NCI-H524 treated with DMSO at 0.1 percent for 48 hours (cell line): Measurements from ENCODE around the gene PLCG1.

ENCODE experiments used
- DNase-seq: peaks from one replicate; lab custom pipeline; 2025; lab: John Stamatoyannopoulos, UW

PLCG1 gene

GRCh38 chr20:41167481-41168253 lies 30.3 kb downstream of the PLCG1 start:
- no peak for DNase-seq

- no peak for DNase-seq
Measured at GRCh38 chr20:41168281-41169161, 31.2 kb downstream of the PLCG1 start.

DNA sequence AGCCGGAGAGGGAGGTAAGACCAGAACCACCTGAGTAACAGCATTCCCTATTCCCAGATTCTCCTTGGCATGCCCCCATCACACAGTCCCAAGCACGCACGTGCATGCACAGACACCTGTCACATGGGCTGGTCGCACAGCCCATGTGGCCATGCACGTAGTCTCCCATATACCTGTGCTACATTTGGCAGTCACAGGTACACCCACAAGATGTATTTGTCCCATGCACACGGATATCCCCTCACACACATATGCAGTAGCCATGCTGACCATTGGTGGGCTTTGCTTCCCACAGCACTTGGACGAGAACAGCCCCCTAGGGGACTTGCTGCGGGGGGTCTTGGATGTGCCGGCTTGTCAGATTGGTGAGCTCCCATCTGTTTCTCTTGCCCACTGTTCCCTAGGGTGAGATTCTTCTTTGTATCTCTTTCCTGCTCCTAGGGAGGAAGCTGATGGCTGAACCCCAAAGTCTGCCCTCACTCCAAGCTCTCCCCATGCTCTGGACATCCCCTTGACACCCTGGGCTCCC lies 31.9 kb downstream of the PLCG1 start:
- no peak for DNase-seq

DNA sequence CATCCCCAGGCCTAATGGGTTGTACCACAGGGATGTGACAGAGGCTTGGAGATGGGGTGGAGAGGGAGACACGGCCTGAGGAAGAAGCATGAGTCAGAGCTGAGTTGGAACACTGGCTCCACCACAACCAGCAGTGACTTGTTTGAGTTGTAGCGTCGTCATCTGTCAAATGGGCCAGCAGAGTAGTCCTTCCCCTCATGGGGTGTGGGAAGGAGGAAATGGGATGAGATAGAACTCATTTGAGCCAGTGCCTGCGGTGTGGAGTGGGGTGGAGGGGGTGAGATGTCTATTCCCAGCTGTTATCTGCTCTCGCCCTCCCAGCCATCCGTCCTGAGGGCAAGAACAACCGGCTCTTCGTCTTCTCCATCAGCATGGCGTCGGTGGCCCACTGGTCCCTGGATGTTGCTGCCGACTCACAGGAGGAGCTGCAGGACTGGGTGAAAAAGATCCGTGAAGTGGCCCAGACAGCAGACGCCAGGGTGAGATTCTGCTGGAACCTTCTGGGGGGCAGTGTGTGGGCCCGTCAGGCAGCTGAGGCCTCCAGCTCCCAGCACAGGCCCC lies 32.5 kb downstream of the PLCG1 start:
- DNase-seq, result no peak

DNA sequence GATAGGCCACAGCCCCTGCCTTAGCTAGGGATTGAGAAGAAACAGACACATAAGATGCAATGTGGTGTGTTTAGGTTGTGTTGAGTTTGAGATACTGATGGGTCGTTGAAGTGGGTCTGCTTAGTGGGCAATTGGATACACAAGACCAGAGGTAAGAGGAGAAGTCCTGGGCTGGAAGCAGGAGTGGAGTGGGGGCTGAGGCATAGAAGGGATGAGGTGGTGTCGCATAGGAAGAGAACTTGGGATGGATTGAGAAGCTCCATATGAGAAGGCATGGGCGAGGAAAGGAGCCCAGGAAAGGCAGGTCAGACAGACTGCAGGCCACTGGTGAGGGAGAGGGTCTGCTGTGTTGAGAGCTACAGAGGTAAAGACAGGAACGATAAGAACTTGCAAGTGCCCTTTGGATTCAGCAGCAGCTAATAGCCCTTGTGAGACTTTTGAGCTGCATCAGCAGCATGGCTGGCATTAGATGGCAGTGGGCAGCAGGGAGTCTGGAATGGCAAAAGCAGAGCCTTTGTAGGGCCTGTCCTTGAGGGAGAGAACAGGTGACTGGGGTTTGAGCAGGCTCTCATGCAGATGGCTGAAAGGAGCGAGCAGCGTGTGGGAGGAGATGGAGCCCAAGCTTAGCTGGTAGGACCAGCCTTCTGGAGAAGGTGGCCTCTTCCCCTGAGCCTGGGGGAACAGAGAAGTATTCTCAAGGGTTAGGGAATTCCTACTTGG lies 33.2 kb downstream of the PLCG1 start:
- DNase-seq, result no peak

- no peak for DNase-seq
Measured at GRCh38 chr20:41171736-41172295, 34.5 kb downstream of the PLCG1 start.

- no peak for DNase-seq
Measured at GRCh38 chr20:41172296-41173140, 35.2 kb downstream of the PLCG1 start.

- DNase-seq, result no peak
Measured at GRCh38 chr20:41173161-41173721, 35.9 kb downstream of the PLCG1 start.

GRCh38 chr20:41173791-41174341 lies 36.5 kb downstream of the PLCG1 start:
- DNase-seq, result no peak

DNA sequence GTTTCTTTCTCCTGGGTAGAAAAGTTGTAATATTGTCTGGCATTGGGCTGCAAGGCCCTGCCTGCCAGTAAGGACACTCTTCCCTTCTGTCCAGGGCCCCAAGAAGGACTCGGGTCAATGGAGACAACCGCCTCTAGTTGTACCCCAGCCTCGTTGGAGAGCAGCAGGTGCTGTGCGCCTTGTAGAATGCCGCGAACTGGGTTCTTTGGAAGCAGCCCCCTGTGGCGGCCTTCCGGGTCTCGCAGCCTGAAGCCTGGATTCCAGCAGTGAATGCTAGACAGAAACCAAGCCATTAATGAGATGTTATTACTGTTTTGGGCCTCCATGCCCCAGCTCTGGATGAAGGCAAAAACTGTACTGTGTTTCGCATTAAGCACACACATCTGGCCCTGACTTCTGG lies 37.0 kb downstream of the PLCG1 start:
- DNase-seq, result no peak

DNA sequence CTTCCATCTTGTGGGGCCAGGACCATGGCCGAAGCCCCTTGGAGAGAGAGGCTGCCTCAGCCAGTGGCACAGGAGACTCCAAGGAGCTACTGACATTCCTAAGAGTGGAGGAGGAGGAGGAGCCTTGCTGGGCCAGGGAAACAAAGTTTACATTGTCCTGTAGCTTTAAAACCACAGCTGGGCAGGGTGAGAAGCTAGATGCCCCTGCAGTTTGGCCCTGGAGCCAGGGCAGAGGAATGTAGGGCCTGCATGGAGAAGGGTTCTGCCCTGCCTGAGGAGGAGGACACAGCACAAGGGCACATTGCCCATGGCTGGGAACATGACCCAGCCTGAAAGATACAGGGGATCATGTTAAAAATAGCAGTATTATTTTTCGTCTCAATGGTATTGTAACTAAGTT lies 37.4 kb downstream of the PLCG1 start:
- no peak for DNase-seq

DNA sequence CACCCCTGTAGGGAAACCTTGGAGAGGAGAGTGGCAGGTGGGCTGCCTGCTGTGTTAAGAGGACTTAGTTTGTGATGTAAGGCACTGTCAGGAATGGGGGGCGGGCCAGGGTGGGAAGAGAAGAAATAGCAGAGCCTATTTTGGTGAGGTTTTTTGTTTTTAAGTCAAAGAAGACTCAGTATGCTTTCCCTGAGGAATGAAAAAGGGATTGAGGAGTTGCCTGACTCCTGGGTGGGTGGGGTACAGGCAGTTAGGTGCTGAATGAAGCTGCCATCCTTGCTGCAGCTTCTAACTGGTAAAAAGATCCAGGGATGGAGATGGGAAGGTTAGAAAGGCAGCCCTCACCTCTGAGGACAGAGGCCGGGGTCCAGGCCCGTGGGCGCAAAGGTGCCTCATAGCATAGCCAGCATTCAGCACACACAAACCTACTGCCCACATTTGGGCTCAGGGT lies 37.9 kb downstream of the PLCG1 start:
- no peak for DNase-seq

- DNase-seq, result no peak
Measured at GRCh38 chr20:41175727-41176330, 38.5 kb downstream of the PLCG1 start.

- DNase-seq, result no peak
Measured at GRCh38 chr20:41176711-41177552, 39.6 kb downstream of the PLCG1 start.

- DNase-seq, result no peak
Measured at GRCh38 chr20:41177636-41178035, 40.3 kb downstream of the PLCG1 start.

GRCh38 chr20:41178495-41178894 lies 41.2 kb downstream of the PLCG1 start:
- DNase-seq, result no peak

- no peak for DNase-seq
Measured at GRCh38 chr20:41178904-41179432, 41.6 kb downstream of the PLCG1 start.

DNA sequence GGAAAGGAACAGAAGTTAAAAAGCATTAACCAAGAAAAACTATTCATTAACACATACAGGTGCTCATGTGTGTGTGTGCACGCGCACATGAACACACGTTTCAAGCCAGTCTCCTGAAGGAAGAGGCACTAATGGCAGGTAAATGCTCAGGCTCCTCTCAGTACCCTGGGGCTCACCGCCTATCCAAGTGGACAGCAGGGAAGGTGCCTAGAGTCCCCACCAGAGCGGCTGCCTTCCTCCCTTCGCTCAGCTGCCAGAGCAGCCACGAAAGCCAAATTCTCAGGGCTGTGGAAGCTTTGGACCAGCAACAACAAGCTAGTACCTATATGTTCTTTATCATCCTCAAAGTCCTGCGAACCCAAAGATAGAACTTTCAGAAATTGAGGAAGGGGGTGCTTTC lies 42.6 kb downstream of the PLCG1 start:
- no peak for DNase-seq
